HG03025 (cell line): ENCODE data around the gene C4orf50.
"Not testable (repeated sequence)": the region's sequence is repeated elsewhere in the genome, so short reads cannot be mapped to it uniquely, and the experiment has no call there.

ENCODE experiments used
- ATAC-seq: cut with Tn5 transposase; IDR thresholded peaks from one replicate; pipeline ENCODE4 v1.9.1; 2021; ENCODE audit warnings: mild to moderate bottlenecking, moderate library complexity; ENCODE audit not compliant: unreplicated experiment, low FRiP score

Gene C4orf50

DNA sequence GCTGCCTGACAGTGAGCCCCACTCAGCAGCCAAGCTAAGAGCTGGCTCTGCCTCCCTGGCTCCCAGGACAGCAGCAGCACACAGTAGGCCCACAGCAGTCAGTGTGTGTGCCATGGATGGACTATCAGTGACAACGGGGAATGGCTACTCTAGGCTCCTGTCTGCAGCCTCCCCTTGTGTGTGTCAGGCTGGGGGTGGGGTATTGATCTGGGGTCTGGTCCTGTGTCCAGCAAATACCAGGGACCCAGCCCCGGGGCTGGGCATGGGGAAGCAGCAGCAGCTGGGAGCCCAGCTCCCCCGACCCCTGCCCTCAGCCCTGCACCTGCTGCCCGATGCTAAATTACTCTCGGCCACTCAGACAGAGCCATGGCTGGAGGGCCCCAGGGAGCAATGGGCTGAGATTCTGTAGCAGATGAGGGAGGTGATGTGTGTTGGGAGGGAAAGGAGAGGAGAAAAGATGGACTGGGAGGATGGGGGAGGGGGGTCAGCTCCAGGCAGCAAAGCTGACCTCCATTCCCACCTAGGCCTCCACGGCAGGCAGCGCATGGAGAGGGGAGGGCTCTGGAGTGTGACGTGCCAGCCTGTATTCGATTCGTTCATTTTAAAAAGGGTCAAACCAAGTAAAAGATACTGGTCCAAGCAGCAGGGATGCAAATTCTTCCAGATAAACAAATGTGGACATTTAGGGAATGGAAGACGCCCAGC, 64.0 kb downstream of the C4orf50 start:
- ATAC-seq = no peak

DNA sequence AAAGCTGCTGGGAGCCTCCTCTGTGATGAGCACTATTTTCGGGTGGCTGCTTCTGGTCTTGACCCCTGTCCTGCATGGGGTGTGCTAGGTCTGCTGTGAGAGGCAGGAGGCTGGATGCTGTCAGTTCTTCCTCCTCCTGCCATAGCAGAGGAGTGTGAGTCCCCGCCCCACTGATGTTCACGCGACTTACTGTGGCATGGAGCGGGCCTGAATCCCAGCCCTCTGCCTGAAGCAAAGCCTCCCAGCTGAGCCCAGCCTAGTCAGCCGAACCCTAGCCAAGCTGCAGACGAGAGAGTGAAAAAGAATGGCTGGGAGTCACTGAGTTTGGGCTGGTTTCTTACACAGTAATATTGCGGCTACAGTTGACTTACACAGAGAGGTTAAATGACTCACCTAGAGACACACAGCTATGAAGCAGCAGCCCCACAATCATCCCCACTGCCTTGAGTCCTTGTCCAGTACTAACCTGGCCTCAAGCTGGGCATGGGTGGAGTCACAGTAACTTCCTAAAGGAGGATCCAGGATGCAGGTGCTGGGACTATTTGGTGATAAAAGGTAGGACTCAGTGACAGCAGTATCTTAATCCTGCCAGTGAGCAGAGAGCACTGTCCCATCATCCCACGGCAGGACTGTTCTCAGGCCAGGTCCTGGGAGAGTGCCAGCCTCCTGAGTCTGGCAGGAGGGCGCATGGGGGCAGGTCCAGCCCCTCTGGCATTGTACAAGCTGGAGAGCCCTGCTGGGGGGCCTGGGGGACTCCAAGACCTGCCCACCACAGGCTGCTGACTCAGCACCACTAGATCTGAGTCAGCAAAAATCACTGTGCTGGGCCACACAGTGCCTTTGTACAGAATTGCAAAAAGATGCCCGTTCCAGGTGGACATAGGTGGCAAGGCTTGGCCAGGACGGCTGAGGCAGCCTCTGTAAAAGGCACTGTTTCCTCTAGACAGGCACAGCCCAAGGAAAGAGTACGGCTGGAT, 65.0 kb downstream of the C4orf50 start:
- ATAC-seq = no peak

DNA sequence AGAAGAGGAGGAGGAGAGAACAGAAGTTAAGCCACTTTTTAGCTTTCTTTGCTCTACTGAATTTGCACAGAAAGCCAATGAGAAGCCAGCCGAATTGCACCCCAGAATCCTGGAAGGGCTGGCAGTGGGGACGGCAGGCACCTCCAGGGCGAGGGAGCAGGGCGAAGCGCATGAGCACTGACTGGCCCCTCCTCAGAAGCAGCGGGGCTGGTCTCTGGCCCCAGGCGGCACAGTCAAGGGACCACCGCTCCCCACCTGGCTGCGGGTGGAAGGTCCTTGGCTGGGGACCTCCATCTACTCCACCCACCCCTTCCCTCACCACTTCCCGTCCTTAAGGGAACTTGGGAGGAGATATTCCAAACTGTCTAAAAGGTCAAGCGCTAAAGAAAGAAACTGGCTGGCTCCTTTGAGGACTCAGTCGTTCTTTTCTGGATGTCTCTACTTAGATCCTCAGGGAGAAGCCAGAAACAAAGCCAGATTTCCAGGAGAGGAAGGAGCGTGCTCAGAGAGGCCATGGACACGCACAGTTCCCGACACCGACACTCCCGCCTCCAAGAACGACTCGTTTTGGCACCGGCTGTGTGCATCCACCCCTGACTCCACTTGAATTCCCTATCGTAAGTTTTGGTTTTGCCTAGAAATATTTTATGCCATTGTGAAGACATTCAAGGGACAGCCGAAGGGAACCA, 65.8 kb downstream of the C4orf50 start:
- ATAC-seq = no peak

DNA sequence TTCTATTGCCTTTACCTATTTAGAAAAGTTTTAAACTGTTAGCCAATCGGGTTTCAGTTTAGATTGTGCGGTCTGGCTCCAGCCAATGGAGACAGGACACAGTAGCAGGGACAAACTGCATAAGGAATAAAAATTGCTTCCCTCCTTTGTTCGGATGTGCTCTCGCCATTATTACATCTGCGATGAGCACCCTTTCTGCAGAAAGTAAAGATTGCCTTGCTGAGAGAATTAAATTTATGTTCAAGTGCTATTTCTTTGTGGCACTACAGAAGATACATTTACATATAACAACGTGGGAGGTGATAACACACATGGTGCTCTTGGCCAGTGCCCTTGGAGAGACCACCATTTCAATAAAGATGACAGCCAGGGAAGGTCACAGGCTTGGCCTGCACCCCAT, 71.6 kb downstream of the C4orf50 start:
- ATAC-seq = not testable (repeated sequence)

DNA sequence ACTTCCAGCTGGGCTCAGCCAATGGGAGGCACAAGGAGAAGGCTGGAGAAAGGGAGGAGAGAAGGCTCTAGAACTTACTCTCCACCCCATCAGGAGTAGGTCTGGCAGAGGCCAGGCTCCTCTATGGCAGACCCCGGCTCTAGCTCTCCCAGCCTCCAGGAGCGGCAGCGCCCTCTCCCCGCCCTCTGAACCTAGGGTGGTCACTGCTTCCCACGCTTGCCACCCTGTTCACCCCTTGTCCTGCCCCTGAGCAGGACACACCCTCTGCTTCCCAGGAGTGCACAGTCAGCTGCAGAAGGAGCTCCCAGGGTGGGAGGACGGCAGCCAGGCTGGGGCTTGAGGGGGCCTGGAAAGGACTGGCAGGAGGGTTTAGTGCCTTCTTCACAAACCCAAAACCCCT, 72.3 kb downstream of the C4orf50 start:
- no peak for ATAC-seq

DNA sequence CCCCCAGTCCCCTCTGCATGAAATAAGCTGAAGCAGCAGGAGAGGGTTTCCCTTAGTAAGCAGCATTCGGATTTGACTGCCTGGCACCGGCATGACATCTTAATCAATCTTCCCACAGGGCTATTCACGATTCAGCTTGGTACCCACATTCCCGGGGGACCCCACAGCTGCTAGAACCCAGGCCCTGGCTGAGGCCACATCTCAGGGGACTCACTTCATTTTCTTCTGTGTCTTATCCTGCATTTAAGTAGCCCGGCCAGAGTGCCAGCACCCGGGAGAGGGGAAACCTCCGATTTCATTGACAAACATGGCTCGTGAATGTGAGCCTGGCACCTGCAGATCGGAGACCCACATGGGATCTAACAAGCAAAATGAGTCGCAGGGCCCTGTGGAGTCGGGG, 73.1 kb downstream of the C4orf50 start:
- no peak for ATAC-seq

DNA sequence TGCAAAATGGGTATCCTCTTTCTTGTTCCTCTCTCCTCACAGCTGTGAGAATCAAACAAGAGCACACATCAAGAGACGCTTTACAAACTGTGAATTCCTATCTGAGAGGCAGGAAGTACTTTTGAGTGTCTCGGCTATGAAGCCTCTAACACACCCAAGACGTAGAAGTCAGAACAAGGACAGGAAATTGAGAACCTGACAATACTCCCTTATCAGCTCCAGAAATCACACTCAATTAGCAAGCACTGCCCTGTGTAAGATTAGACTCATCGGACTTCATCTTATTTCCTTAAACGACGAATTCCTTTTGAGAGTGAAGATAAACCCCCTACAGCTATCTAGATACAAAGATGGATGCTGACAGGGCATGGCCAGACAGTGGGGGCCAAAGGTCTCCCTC, 74.7 kb downstream of the C4orf50 start:
- ATAC-seq = no peak

DNA sequence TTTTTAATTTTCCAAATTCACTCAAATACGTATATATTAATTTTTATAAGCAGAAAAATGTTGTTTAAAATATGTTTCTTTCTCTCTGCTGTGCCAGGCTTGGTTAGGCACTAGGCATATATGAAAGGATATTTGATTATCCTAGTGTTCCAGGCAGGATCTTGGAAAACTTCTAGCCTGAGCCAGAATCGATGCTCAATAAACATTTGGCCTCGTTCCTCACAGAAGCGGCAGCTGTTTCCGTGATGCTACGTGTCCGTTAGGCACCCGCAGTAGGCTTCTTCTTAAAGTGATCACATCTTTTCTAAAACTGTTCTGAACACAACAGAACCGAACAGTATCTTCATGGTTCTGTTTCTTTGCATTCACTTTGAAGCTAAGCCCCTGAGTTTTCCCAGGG, 75.3 kb downstream of the C4orf50 start:
- no peak for ATAC-seq

DNA sequence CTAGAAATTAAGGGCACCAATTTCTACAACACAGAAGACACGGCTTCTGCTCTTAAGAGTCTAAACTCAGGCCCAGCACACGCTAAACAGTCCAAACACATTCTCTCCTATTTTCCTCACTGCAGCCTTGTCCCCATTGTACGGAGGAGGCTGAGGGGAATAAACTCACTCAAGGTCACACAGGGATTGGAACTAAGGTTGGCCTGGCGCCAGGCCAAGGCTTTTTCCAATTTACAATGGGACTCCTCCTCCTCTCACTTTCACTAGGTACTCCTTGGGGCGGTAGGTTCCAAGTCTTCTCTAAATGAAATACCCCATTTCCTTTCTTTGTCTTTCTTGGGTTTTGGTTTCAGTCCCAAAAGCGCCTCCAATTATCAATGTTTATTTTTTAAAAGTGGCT, 76.6 kb downstream of the C4orf50 start:
- no peak for ATAC-seq

DNA sequence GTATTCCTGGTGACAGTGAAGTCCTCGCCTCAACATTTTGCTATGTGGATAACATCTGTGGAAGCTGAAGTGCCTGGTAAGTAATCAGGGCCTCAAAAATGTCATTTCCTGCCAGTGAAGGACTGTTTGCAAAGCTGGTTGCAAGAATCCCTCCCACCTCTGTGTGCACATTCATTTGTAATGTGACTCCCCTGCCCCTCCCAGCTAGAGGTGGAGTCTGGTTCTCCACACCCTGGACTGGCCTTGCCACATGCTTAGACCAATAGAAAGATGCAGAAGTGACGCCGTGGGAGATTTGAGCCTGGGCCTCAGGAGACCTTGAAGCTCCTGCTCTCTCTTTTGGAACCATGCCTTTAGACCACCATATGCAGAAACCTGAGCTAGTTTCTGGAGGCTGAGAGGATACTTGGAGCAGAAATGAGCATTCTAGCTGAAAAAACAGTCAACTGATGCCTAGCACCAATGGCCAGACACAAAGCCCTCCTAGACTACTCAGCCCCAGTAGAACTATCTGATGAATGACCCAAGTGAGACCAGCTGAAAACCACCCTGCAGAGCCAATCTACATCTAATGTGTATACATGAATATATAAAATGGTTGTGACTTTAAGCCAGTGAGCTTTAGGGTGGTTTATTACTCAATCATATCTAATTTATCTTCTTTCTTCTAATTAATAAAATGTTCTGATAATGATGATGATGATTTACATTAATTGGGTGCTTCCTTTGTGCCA, 77.6 kb downstream of the C4orf50 start:
- ATAC-seq = no peak

DNA sequence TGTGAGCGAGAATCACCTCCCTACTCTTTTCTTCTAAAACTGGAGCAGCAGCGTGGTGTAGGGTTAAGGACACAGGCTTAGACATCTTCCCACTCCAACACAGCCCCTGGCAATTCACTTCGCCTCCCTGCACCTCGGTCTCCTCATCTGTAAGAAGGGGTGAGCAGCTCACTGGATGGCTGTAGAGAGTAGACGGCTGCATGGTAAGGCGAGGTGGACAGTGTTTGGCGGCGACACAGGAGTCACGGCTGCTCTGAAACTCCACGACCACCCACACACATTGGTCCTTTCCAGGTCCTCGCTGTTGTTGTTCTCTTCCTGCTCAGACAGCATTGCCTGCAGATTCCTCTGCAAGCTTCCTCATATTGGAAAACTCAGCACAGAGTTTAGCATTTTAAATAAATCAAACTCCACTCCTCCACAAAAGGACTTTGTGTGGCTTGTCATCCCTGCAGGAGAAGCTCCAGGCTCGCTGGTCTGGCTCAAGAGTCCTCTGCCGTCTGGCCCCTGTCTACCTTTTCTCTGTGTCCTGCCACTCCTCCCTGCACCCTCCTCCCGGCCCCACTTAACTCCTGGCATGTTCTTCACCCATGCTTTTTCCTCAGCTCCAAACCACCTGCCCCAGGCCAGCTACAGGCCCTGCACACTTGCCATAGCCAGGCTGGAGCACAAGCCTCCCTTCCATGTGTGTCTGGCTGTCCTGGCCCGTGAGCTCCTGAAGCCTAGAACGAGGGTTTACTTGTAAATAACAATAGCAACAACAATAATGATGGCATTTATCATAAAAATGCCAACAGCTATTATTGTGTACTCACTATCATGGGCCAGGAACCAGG, 84.0 kb downstream of the C4orf50 start:
- ATAC-seq = no peak

DNA sequence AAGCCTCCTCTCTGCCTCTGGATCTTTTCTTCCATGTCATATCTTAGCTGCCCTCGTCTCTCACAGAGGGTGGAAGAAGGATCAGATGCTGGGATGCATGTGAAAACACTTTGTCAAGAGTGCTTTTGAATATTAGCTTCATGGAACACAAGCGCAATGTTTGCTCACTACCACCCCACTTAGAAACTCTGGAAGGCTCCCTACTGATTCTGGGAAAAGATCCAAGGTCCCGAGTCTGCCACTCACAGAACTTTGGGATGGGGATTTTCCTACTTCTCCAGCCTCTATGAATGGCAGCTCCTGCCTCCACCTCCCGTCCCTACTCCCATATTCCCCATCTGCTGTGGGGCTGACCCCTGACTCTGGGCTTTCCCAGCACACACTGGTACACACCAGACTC, 85.1 kb downstream of the C4orf50 start:
- no peak for ATAC-seq

DNA sequence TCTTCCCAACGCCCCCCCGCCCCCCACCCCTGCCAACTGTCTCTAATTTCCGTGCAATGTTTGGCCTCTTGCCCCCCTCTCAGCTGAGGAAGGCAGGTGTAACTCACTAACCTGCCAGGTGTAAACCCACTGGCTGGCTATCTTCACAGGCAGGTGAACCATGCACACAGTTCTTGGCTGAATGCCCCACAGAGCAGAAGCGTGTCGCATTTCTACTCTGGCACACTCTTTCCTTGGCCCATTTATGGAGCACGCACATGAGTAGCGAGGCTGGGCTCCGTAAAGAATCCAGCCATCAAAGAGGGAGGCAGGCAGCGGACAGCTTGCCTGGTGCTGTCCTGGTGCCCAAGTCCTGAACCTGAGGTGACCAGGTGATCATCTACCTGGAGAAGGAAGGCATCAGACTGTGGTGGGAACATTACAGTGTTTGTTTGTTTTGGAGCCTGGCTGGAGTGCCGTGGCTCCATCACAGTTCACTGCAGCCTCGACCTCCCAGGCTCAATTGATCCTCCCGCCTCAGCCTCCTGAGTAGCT, 86.1 kb downstream of the C4orf50 start:
- ATAC-seq = no peak

DNA sequence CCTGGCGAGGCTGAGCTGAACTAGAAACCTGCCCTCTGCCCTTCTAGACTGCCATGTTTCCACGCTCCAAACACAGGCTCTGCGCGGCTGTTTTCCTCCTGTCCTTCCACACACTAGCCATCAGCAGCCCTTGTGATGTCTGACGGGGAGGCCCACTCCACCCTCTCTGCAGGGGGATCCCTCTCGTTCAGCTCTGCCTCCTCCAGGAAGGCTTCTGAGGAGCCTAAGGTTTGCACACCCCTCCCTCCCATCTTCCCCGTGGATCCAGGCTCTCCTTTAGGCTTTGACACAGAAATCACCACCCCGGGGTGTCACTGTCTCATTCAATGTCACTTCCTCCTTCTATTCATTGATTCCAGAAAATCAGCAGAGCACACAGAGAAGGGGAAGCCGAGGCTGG, 86.7 kb downstream of the C4orf50 start:
- ATAC-seq = no peak

DNA sequence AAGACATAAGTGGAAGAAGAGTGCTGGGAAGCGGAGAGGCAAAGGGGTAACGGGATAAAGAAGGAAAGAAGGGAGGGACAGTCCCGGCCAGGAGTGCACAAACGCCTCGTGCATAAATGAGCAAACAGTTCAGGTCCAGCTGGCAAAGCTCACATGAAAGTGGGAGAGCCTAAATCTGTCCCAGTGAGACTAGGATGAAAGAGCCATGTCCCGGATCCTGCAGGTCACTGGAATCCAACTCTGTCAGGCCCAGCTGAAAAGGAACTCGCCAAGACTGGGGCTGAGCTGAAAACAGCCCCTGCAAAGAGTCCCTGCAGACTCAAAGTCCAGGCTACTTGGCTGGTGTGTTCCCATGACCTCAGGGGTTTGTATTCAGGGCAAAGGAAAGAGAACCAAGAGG, 87.4 kb downstream of the C4orf50 start:
- no peak for ATAC-seq

DNA sequence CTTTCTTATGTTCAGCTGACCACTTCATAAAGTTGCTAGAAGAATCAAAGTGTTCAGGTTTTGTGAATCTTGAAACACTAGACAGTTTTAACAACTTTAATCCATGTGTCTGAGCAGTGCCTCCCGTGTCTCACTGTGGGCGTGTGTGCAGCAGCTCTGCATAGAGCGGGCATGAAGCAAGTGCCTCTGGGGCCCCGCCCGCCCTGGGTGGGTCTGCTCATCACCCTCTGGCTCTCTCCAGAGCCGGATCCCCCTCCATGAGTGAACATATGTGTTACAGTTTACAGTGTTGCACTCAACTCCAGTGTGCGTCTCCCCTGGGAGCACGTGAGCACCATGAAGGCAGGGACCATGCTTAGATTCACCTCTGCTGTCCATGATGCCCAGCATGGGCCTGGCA, 87.8 kb downstream of the C4orf50 start:
- no peak for ATAC-seq

DNA sequence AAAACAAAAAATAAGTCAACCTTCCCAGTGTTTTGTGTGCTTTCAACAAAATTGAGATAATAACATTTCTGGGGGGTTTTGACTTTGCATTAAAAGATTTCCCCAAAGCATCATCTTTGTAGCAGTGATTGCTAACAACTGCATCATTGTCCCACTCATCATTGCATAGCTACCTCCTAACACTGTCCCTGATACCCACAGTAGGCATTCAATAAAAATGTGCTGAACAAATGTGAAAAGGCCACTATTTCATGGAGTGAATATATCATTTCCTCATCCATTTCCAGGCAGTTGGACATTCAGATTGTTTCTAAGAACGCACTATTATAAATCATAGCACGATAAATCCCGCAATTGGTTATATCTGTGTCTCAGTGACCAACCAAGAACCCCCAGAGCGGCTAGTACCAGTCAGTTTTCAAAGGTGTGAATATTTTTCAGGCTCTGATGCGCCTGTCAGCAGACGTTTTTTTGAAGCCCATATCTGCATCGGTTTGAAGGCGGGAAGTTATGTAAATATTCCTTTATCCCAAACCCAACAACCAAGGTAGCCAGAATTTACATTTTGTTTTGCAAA, 89.3 kb downstream of the C4orf50 start:
- no peak for ATAC-seq

DNA sequence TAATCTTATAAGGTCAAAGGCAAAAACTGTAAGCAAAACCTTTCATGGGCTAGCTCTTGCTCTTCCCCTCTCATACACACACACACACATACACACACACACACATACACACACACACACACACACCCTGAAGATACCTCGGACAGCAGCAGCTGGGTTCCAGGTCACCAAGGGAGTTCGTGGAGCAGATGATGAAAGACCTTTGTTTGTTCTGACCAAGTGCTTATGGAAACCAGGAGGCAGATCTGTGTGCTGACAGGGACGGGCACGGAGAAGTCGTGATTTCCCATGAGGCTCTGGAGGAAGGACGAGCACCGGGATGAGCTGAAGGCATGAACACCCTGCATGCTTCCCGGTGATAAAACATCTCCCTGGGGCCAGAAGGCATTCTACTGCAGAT, 90.0 kb downstream of the C4orf50 start:
- ATAC-seq = no peak

DNA sequence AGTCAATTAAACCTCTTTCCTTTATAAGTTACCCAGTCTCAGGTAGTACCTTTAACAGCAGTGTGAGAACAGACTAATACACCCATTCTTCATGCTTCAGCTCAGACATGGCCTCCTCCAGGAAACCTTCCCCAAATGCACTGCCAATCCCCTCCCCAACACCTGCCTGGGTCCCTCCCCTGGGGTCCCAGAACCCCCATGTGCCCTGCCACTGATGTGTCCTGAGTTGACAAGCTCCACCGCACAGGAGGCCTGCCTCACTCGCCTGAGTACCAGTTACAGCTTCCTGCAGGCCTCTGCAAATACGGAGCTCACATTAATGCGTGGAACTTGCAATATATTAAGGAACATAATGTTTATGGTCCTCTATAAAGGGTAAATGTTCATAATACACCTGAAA, 90.5 kb downstream of the C4orf50 start:
- no peak for ATAC-seq
